Measurements from ENCODE around the gene UTS2R.

- TF ChIP-seq CTCF (IDR thresholded peaks at IDR 0.05) (no peak), EP300 (IDR thresholded peaks at IDR 0.05) (no peak), POLR2A (IDR thresholded peaks at IDR 0.05) (no peak)
Measured at GRCh38 chr17:82424863-82425159, 53.2 kb downstream of the UTS2R start.
